Activated CD8-positive, alpha-beta memory T cell treated with anti-CD3 and anti-CD28 coated beads, Interleukin-2, amount 10 ng/mL, durations not matched to agents 7 days and 5 days (primary cell): ENCODE results near the gene GPR183. TPM values are rescaled to one million over a fixed set of nuclear protein-coding genes. Genes with fewer than 3 reads are reported as not detected.

Experiments used
- ATAC-seq: fragments of 150-1000 bp; cut with Tn5 transposase; one replicate; pipeline ENCODE4 v1.10.0; 2021; ENCODE audit warnings: moderate library complexity
- CTCF ChIA-PET: fragments of 350-600 bp; sonication (Branson Sonifier 250); formaldehyde crosslinking; loops from one replicate; lab custom pipeline; 2021; ENCODE audit warnings: antibody characterized with exemption; lab: Charles Lee
- DNase-seq: peaks from one replicate; pipeline ENCODE4 v3.0.0-alpha.2; 2020
- H3K27ac Mint-ChIP-seq: one replicate; pipeline ENCODE4 v1.8.0; 2021; ENCODE audit warnings: mild to moderate bottlenecking, mixed read lengths
- H3K27me3 Mint-ChIP-seq: one replicate; pipeline ENCODE4 v1.8.0; 2021; ENCODE audit warnings: mixed read lengths
- H3K36me3 Mint-ChIP-seq: one replicate; pipeline ENCODE4 v1.8.0; 2021; ENCODE audit warnings: mild to moderate bottlenecking, mixed read lengths
- H3K4me1 Mint-ChIP-seq: one replicate; pipeline ENCODE4 v1.8.0; 2021; ENCODE audit warnings: mixed read lengths
- H3K4me3 Mint-ChIP-seq: one replicate; pipeline ENCODE4 v1.8.0; 2021; ENCODE audit warnings: mild to moderate bottlenecking, moderate library complexity, mixed read lengths
- H3K9me3 Mint-ChIP-seq: one replicate; pipeline ENCODE4 v1.8.0; 2022; ENCODE audit warnings: low read depth, mixed read lengths
- total RNA-seq, 2 experiments: library from RNA; stranded (reverse); gene quantifications; one replicate each; pipeline ENCODE4 v1.2.3, GENCODE V29; 2021

The GPR183 gene
- total RNA-seq, 2 experiments from 2014 or later = 15.3 to 19.5 TPM

- H3K36me3 Mint-ChIP-seq = peaks cover 34% of the 10 kb centered on the region
- CTCF ChIA-PET = interaction anchor here (1.3 to 2.4 kb wide), 6 partner anchors 8 to 50 kb away, joined by 4 to 10 read pairs (median 4); no protein-coding TSS in a partner anchor
- H3K27ac Mint-ChIP-seq = peak overlapping the region; percentile 76
These were observed 2.0 kb downstream of the GPR183 start for GRCh38 chr13:99305158-99305557.

GRCh38 chr13:99304541-99304940 lies 2.7 kb downstream of the GPR183 start:
- Mint-ChIP-seq H3K9me3 (no peaks in the 10 kb centered on the region), H3K27ac (peak overlapping the region; percentile 84), H3K4me3 (peak overlapping the region; percentile 78), H3K4me1 (peaks cover 81% of the 10 kb centered on the region), H3K36me3 (peaks cover 34% of the 10 kb centered on the region), H3K27me3 (no peaks in the 10 kb centered on the region)
- CTCF ChIA-PET = interaction anchor here (0.9 to 2.4 kb wide), 10 partner anchors 8 to 133 kb away, joined by 3 to 10 read pairs (median 4); no protein-coding TSS in a partner anchor
- ATAC-seq (no peak), DNase-seq (no peak)

More at GRCh38 chr13:99305158-99305557, 2.0 kb downstream of the GPR183 start:
- H3K4me1 Mint-ChIP-seq = peaks cover 81% of the 10 kb centered on the region
- no peaks in the 10 kb centered on the region for H3K27me3 Mint-ChIP-seq
- no peak for ATAC-seq
- peak overlapping the region; percentile 78 for H3K4me3 Mint-ChIP-seq
- no peak for DNase-seq
- H3K9me3 Mint-ChIP-seq = no peaks in the 10 kb centered on the region

GRCh38 chr13:99303863-99304521 lies 3.2 kb downstream of the GPR183 start:
- peaks cover 37% of the 10 kb centered on the region for H3K36me3 Mint-ChIP-seq
- ATAC-seq = peak; percentile 8
- H3K27ac Mint-ChIP-seq = peak overlapping the region; percentile 84
- H3K4me3 Mint-ChIP-seq = peak overlapping the region; percentile 78
- H3K4me1 Mint-ChIP-seq = peaks cover 81% of the 10 kb centered on the region
- H3K27me3 Mint-ChIP-seq = no peaks in the 10 kb centered on the region
- peak; percentile 68 for DNase-seq
- no peaks in the 10 kb centered on the region for H3K9me3 Mint-ChIP-seq
- CTCF ChIA-PET = interaction anchor here (0.9 to 2.4 kb wide), 10 partner anchors 9 to 133 kb away, joined by 3 to 10 read pairs (median 4); no protein-coding TSS in a partner anchor

- H3K27me3 Mint-ChIP-seq = no peaks in the 10 kb centered on the region
- H3K4me1 Mint-ChIP-seq = peaks cover 80% of the 10 kb centered on the region
- no peaks in the 10 kb centered on the region for H3K9me3 Mint-ChIP-seq
- no peak for ATAC-seq
- H3K4me3 Mint-ChIP-seq = peak overlapping the region; percentile 78
- no peak for DNase-seq
- H3K27ac Mint-ChIP-seq = peak overlapping the region; percentile 84
- peaks cover 32% of the 10 kb centered on the region for H3K36me3 Mint-ChIP-seq
- CTCF ChIA-PET = interaction anchor here (0.9 to 1.7 kb wide), 7 partner anchors 10 to 134 kb away, joined by 3 to 6 read pairs (median 4); no protein-coding TSS in a partner anchor
These were observed 4.3 kb downstream of the GPR183 start for GRCh38 chr13:99302637-99303505.

GRCh38 chr13:99301913-99302636 lies 5.1 kb downstream of the GPR183 start:
- H3K4me1 Mint-ChIP-seq = peaks cover 82% of the 10 kb centered on the region
- peaks cover 36% of the 10 kb centered on the region for H3K36me3 Mint-ChIP-seq
- H3K4me3 Mint-ChIP-seq = peak overlapping the region; percentile 23
- H3K9me3 Mint-ChIP-seq = no peaks in the 10 kb centered on the region
- peak overlapping the region; percentile 84 for H3K27ac Mint-ChIP-seq
- DNase-seq (no peak), ATAC-seq (no peak)
- CTCF ChIA-PET = interaction anchor here (0.7 to 1.7 kb wide), 4 partner anchors 13 to 86 kb away, joined by 3 to 6 read pairs (median 4); no protein-coding TSS in a partner anchor
- H3K27me3 Mint-ChIP-seq = no peaks in the 10 kb centered on the region

GRCh38 chr13:99301056-99301838 lies 6.0 kb downstream of the GPR183 start:
- Mint-ChIP-seq H3K4me1 (peaks cover 85% of the 10 kb centered on the region), H3K36me3 (peaks cover 37% of the 10 kb centered on the region)

GRCh38 chr13:99299920-99300341 lies 7.3 kb downstream of the GPR183 start:
- Mint-ChIP-seq H3K36me3 (peaks cover 41% of the 10 kb centered on the region), H3K4me1 (peaks cover 88% of the 10 kb centered on the region), H3K27ac (peak overlapping the region; percentile 63), H3K27me3 (no peaks in the 10 kb centered on the region), H3K9me3 (no peaks in the 10 kb centered on the region), H3K4me3 (no peak overlapping the region)
- DNase-seq (no peak), ATAC-seq (no peak)
- CTCF ChIA-PET = interaction anchor here (1.0 to 1.5 kb wide), 4 partner anchors 9 to 124 kb away, joined by 3 to 4 read pairs (median 3); no protein-coding TSS in a partner anchor

More at GRCh38 chr13:99301056-99301838, 6.0 kb downstream of the GPR183 start:
- DNase-seq = no peak
- Mint-ChIP-seq H3K27ac (peak overlapping the region; percentile 61), H3K9me3 (no peaks in the 10 kb centered on the region), H3K4me3 (no peak overlapping the region), H3K27me3 (no peaks in the 10 kb centered on the region)
- CTCF ChIA-PET = interaction anchor here (0.7 to 1.3 kb wide), 2 partner anchors 15 to 32 kb away, joined by 3 to 6 read pairs; no protein-coding TSS in a partner anchor
- no peak for ATAC-seq

- H3K4me3 Mint-ChIP-seq = peak overlapping the region; percentile 26
- no peak for ATAC-seq
These were observed 7.8 kb downstream of the GPR183 start for GRCh38 chr13:99299256-99299919.

GRCh38 chr13:99298056-99298455 lies 9.1 kb downstream of the GPR183 start:
- peak overlapping the region; percentile 68 for H3K4me3 Mint-ChIP-seq
- no peak for DNase-seq
- H3K27me3 Mint-ChIP-seq = no peaks in the 10 kb centered on the region
- CTCF ChIA-PET = interaction anchor here (0.7 to 2.5 kb wide), 16 partner anchors 11 to 139 kb away, joined by 3 to 8 read pairs (median 4); no protein-coding TSS in a partner anchor
- peaks cover 43% of the 10 kb centered on the region for H3K36me3 Mint-ChIP-seq
- H3K4me1 Mint-ChIP-seq = peaks cover 85% of the 10 kb centered on the region
- H3K27ac Mint-ChIP-seq = peak overlapping the region; percentile 92
- no peaks in the 10 kb centered on the region for H3K9me3 Mint-ChIP-seq
- ATAC-seq = no peak

More at GRCh38 chr13:99299256-99299919, 7.8 kb downstream of the GPR183 start:
- Mint-ChIP-seq H3K9me3 (no peaks in the 10 kb centered on the region), H3K36me3 (peaks cover 39% of the 10 kb centered on the region), H3K4me1 (peaks cover 86% of the 10 kb centered on the region), H3K27me3 (no peaks in the 10 kb centered on the region), H3K27ac (peak overlapping the region; percentile 71)
- CTCF ChIA-PET = interaction anchor here (1.0 to 1.5 kb wide), 4 partner anchors 9 to 123 kb away, joined by 3 to 4 read pairs (median 3); no protein-coding TSS in a partner anchor
- DNase-seq = no peak

- DNase-seq = no peak
- Mint-ChIP-seq H3K27ac (peak overlapping the region; percentile 92), H3K4me3 (peak overlapping the region; percentile 68), H3K36me3 (peaks cover 47% of the 10 kb centered on the region), H3K9me3 (no peaks in the 10 kb centered on the region), H3K4me1 (peaks cover 80% of the 10 kb centered on the region), H3K27me3 (no peaks in the 10 kb centered on the region)
- CTCF ChIA-PET = interaction anchor here (0.9 to 2.5 kb wide), 17 partner anchors 8 to 140 kb away, joined by 3 to 9 read pairs (median 4); partner anchors contain the start of gene UBAC2
- peak; percentile 45 for ATAC-seq
These were observed 9.9 kb downstream of the GPR183 start for GRCh38 chr13:99297331-99297730.

GRCh38 chr13:99296398-99296797 lies 10.8 kb downstream of the GPR183 start:
- DNase-seq = no peak
- Mint-ChIP-seq H3K36me3 (peaks cover 47% of the 10 kb centered on the region), H3K4me1 (peaks cover 74% of the 10 kb centered on the region), H3K27ac (peak overlapping the region; percentile 92), H3K9me3 (no peaks in the 10 kb centered on the region), H3K27me3 (no peaks in the 10 kb centered on the region), H3K4me3 (peak overlapping the region; percentile 68)
- CTCF ChIA-PET = interaction anchor here (0.8 to 2.5 kb wide), 10 partner anchors 9 to 141 kb away, joined by 3 to 9 read pairs (median 4); no protein-coding TSS in a partner anchor
- ATAC-seq = peak; percentile 68
